COR-L47 (cell line): ENCODE measurements around the gene NUDT12.

Source experiments
- DNase-seq: peaks from one replicate; lab custom pipeline; 2025; lab: John Stamatoyannopoulos, UW

NUDT12 gene

DNA sequence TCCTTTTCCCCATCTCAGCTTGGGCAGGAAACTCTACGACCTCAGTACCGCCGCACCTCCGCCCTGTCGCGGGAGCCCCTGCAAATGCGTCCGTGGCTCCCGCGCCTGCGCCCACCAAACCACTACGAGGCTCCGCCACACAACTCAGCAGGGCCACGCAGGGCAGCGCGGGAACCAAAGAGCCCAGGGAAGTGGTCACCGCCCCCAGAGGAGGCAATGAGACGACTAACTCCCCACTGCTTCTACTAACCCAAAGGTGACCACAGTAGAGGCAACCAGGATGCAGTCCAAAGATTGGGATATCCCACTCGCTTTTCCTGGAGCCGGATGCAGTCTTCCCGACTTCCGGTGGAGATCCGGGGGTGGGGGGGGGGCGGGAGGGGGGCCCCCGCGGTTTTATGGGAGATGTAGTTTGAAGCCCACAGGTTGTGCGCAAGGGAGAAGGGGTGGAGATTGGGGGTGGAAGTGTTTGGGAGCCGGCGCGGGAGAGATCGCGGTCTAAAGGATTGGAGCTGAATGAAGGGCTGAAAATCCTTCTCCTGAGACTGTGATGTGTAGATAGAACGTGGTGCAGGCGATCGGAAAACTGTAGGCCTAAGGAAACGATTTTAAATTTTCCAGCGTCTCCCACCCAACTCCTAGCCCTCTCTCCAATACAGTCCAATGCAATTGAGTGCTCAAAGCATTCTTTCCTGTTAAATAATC lies at the start of gene NUDT12:
TSS of gene NUDT12 (minus strand) at position 337 of the 705 bp plus-strand sequence. CDS start 2,541 bp downstream, outside the sequence.
- peak; percentile 83 for DNase-seq

DNA sequence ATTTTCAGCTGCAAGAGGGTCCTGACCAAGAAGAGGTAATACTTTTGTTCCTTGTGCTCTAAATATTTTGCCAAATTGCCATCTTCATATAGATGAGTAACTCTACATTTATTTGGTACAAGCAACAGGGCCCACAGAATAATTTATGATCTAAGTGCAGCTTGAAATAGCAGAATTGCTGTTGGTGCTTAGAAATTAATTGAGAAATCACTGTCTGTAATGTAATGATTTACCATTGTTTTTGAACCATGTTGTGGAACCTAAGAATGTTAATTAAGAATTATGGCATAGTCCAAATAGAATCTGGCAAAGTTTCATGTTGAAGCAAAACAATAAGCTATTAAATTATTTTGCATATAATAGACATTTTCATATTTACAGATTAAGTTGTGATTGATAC lies 44.8 kb upstream of the NUDT12 start:
- DNase-seq: no peak

DNA sequence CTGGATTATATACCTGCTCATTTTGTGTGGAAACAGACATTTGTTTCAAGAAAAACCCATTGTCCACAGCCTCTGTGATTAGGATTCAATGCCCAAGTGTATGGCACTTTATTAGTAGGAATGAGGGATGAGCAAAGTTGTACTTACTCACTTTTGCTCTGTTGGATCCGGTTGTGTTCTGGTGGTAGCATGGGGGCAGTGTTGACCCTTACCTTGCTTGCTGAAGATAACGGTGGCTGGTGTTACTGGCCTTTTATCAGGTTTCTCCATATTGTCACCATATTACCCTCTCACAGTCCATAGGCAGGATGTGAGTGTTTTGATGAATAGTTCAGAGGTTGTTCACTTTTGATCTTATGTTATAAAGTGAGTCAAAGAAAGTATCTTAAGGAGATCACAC lies 42.7 kb upstream of the NUDT12 start:
- no peak for DNase-seq

DNA sequence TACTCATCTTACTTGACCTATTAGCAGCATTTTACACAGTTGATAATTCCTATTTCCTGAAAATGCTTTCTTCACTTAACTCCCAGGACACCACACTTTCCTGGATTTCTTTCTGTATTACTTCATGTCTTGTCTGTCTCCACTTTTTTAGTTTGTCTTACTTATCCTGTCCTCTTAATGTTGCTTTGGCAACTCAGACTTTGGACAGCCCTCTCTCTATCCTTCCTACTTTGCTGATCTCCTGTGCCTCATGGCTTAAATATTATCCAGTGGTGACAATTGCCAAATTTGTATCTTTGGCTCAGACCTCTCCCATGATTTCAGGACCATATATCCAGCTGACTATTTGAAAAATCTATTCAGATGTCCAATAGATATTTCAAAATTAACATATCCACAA lies 39.8 kb upstream of the NUDT12 start:
- DNase-seq: no peak

DNA sequence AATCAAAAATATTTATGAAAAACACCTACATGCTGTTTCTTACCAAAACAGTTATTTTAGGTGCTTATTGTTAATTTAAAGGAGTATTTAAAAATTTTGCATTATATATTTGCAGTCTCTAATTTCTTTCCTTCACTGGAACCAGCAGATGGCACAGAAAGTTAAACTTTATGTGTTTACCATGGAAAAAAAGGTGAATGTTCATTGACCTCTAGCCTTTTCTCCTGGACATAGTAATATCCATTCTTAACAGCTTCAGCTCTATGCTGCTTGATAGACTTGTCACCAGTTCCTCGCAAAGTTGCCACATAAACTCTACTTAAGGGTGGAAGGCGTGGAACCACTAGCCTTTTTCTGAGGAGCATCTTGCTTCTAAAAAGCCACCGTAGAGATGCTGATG lies 38.7 kb upstream of the NUDT12 start:
- no peak for DNase-seq

DNA sequence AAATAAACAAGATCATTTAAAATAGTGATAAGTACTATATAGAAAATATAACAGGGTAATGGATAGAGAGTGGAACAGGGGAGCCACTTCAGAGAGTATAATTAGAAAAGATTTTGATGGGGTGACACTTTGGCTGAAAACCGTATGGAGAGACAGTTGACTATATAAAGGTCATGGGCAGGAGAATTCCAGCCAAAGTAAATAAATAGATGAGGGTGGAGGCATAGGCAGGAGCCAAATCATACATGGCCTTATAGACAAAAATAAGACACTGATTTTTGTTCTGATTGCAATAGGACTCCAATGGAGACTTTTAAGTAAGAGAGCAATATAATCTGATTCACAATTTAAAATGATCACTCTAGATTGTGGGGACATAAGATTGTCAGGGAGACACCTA lies 37.5 kb upstream of the NUDT12 start:
- no peak for DNase-seq

DNA sequence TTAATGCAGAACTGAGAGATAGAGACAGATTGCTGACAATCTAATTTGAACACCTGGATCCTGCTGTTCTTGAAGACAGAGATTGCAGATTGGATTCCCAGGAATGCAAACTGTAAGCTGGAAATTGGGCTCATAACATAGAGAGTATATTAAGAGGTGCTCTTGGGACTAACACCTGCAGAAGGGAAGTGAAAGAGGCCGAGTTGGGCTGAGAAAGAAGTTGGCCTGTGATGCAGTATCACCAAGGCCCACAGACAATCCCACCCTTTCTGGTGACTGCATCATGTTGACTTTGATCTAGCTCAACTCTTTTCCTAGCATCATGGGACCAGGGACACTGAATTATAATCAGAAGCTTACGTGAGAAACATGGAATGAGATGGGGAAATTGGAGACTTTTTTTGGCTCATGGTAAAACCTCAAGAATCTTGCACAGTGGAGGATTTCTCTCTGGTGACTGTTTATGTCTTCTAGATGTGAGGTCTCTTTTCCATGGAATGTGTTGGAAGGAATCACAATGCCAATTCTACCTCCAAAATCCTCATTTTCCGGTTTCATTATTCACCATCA lies 36.5 kb upstream of the NUDT12 start:
- DNase-seq: no peak

DNA sequence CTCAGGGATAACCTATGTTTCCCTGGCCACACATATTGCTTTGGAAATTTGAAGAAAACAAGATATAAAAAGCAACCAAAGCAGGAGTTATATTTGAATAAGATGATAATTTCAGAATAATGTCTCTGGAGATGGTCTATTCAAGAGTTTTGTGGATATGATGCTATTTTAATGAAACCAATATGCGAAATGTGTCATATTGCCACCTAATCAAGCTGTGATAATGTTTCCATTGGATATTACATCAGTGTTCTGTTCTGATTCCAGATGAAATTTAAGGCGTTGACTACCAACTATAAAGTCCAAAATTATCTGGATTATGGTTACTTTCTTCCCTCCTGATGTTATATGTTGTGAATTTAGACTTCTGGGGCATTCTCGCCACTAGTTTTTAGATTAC lies 27.6 kb upstream of the NUDT12 start:
- no peak for DNase-seq

DNA sequence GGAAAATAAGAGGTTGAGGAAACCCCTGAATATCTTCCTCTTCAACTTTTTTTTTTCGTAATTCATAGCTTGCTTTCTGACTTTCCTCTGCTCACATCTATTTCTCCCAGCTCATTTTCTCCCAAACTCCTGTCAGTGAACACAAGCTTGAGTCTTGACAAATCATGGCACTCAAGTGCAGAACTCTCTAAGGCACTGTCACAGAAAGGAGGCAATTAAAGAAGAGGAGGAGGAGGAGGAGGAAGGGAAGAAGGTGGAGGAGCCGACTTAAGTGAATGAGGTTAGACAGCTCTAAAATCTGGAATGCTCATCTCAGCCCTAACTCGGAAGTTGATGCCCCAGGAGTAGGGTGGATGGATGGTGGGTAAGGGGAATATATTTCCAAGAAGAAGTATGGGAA lies 27.2 kb upstream of the NUDT12 start:
- no peak for DNase-seq

DNA sequence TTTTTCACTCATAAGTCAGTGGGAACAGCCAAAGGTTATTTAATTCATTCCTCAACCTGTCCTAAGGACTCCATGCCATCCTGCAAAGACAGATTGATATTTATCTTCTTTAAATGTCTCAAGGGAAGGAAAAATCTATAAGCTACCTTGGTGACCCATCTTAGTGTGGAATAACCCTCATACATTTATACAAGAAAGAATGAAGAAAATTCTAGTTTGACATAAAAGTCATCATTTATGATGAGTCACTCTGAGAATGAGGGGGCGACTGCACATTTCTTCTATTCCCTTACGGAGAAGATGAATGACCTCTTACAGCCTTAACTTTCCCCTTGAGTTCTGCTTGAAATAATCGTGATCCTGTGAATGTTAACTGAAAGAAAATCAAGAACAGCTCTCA lies 26.8 kb upstream of the NUDT12 start:
- no peak for DNase-seq

DNA sequence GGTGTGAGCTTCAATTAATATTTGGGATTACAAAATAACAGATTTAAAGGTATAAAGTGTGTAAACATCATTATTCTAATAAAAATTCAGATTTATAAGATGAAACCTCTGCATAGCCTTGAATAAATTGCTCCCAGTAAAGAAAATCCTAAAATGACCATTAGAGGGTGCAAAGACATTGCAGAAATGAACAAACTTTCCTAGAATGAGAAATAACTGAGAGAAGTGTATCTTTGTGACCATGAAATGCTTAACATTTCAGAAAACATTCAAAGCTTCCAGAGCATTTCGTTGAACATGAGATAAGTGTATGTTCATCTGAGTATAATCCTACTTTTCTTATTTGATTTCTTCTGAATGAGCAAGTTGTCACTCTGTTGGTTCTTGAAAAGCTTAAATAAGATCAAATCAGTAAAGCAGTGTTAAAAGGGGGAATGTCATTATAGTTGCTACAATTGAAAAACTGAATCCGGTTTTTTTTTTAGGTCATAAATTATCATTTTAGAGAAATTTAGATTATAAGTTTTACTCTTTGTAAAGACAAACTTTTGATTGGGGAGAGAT lies 24.7 kb upstream of the NUDT12 start:
- peak; percentile 33 for DNase-seq

DNA sequence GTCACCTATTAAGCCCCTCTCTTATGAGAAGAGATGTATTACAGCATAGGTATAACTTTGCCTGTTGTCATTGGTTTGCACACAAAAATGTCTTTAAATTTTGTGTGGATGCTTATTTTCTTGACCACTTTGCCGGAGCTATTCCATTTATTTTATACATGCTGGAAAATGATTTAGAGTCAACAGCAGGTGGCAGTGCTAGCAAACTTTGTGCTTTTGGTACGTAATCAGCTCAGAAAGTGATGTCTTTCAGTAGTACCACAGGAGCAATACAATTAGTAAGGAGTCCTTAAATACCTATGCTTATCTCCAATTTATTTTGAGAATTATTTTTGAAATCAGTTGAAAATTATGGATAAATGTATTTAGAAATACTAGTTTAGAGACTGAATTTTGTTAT lies 19.8 kb upstream of the NUDT12 start:
- peak; percentile 51 for DNase-seq

DNA sequence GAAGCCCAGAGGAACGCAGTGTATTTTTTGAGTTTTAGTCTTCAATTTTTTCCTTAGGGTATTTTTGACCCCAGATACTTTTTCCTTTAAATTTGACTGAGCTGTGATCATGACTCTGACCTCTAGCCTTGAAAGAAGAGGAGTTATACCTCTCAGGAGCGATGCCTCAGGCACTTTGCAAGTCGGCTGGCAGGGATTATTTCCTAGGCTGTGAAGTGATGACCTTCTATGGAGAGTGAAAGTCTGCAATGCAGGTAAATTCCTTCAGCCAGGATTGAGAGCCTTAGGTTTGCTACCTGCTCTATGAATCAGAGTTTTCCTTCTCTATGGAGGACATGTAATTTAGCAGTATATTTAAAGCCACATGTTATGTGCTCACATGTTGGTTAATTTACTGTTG lies 10.8 kb upstream of the NUDT12 start:
- DNase-seq: no peak

DNA sequence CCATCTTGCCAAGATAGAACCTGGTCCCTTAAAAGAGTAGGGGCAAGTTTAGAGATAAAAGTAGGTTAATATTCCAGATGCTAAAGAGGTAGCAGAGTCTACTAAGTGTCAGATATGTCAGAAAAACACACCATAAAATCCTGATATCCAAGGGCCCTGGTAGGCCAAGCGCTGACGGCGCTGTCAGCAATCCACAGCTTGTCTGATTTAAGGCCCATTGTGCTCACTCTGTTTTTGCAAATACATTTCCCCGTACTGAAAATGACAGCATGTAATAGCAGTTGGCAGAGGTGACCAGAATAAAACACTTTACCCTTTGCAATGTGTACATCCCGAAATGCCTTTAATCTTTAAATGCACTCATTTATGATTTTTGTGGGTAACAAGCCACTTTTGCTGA lies 9.9 kb upstream of the NUDT12 start:
- DNase-seq: no peak

DNA sequence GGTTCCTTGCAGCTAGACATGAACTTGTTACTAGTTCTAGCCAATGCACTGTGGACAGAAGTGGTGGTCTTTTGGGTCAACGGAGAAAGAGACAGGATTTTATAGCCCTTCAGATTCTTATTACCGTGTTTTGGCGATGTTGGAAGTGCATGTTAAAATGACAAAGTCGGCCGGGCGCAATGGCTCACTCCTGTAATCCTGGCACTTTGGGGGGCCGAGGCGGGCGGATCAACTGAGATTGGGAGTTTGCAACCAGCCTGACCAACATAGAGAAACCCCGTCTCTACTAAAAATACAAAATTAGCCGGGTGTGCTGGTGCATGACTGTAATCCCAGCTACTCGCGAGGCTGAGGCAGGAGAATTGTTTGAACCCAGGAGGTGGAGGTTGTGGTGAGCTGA lies 9.1 kb upstream of the NUDT12 start:
- no peak for DNase-seq

DNA sequence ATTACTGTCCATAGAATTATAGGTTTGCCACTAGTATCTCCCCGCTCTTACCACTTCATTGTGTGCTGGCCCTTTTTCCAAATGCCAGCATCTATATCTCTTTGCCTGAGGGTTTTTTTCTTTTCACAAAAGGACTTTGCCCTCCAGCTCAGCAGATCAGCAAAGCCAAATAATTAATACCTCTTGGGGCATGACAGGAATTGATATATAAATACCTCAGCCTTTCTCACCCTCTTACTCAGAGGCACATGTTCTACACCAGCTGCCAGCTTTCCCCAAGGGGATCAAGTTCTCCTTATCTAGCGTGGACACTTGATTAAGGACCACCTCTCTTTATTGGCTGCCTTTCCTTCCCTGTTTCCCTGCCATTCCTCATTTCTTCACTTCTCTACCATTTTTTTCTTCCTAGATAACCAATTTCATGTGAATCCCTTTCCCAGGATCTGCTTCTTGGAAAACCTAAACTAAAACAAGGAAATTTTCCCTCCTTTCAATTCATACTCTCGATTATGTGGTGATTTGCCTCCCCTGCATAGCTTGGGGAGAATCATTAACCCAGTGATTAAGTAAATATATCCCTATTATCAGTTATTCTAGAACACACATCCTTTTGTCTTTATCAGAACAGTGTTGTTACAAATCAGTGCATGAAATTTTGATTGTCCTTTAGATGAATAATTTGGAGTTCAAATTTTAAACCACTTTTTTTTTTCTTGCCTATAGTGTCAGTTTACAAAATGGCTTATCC lies 6.9 kb upstream of the NUDT12 start:
- DNase-seq: no peak

DNA sequence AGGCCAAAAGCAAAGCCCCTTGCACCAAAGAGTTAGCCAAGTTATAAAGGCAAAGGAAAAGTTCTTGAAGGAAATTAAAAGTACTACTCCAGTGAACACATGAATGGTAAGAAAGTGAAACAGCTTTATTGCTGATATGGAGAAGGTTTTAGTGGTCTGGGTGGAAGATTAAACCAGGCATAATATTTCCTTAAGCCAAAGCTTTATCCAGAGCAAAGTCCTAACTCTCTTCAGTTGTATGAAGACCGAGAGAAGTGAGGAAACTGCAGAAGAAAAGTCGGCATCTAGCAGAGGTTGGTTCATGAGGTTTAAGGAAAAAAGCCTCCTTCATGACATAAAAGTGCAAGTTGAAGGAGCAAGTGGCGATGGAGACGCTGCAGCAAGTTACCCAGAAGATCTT lies 3.1 kb upstream of the NUDT12 start:
- DNase-seq: no peak

DNA sequence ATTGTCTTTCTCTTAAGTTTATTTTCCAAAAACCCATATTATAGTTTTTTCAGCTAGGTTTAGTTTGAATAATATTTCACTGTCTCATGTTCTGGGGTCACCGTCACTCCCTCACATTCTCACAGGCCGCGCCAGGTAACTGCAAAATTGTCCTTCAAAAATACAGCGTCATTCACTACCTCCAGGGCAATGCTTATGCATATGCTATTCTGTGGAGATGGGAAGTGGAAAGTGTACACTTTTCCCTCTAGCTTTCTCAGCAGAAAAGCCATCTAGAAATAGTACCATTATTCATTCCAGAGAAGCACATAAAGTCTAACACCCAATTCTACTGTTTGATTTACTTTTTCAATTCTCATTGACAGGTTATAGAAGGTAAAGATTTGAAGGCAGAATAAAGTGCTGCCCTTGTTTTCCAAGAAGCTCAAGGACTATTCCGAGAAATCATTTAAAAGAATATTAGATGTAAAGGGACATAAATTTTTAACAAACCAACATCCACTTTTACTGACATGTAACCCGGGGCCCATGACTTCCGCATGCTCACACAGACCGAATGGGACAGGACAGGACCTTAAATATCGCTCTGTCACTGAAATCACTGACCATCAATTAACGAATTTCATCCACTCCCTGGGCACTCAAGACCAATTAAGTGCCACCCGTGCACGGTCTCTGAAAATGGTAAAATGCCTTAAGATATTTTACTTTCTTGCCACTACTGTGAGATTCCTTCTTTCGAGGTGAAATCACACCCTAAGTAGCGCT lies 720 bp downstream of the NUDT12 start:
- no peak for DNase-seq

DNA sequence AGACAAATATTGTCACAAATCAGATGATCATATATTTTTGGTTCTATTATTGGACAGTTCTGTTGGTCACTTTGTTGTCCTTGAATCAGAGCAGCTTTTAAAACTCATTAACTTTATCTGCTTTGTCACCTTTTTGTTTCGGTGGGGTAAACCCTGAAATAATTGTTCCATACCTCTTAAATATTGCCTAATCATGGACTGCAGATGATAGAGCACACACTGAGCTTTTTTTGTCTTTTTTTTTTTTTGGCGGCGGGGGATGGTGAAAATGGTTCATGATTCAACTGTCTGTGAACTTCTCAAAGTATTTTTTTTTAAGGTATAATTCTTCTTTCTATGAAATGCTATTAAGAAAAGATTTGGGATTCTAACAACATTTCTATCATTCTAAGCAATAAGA lies 1.8 kb downstream of the NUDT12 start:
- no peak for DNase-seq

DNA sequence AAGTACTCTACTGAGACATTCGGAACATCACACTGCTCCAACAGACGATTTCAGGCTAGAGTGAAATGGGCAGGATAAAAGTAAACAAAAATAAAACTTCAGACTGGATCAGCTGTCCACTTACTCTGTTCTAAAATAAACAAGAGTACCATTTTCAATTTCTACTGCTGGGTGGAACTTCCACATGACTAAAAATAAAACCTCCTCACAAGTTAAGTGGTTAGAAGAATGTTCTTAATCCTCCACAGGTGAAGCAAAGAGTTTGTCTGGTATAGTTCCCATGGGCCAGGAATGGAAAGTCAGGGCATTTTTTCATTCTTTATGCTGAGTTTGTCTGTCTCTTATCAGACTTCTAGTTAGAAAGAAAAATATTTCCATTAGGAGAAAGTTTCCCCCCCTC lies 15.7 kb downstream of the NUDT12 start:
- DNase-seq: no peak

DNA sequence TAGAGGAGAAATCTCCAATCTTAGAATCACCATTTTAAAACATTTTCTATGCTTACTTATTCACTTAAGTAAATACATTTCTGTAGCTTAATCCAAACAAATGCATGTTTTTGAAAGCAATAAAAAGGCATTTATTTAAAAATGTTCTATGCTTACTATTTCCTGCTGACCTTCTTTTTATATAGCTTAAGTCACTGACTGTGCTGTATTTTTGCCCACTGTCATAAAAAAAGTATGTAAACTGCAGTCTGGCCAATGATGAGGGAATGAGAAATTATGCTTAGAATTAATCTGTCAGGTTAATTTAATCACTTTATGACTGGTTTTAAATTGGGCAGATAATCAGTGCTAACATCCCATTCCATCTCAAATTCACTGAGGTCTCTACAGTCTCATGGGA lies 20.1 kb downstream of the NUDT12 start:
- DNase-seq: no peak

DNA sequence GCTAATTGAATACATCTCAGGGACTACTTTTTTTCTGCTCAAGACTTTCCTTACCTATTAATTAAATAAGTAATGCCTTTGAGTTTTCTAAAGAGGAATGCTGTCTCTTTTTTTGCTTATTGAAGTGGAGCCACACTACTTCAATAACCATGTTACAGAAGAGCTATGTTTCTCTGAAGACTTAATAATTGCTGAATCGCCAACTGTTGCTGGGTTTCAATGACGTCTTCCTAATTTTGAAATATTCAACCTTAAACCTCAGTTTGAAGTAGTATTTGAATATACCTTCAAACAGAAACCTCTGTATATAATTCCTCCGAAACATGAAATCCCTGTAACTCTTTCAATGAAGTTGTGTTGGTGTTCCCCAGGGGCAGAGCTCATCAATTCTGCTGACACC lies 21.0 kb downstream of the NUDT12 start:
- no peak for DNase-seq
